Osteoblast (primary cell): ENCODE measurements around the gene RPP25. TPM values are rescaled to one million over a fixed set of nuclear protein-coding genes. Genes with fewer than 3 reads are reported as not detected.
A peak's percentile ranks its signal among the peaks of the same experiment; 100 is the strongest.

Experiments
- DNase-seq: peaks from one replicate; pipeline ENCODE4 v3.0.0; 2011; ENCODE audit warnings: low spot score, mixed read lengths; ENCODE audit not compliant: insufficient read length; ENCODE audit errors: missing footprints
- H2AFZ ChIP-seq: 2 replicates; pipeline ENCODE4 v1.6.0; 2011; ENCODE audit warnings: mild to moderate bottlenecking, low read length
- H3K27ac ChIP-seq: 2 replicates; pipeline ENCODE4 v1.5.1; 2011; ENCODE audit warnings: mild to moderate bottlenecking, low read depth, low read length, moderate library complexity
- H3K27me3 ChIP-seq: 2 replicates; pipeline ENCODE4 v1.6.0; 2012; ENCODE audit warnings: mild to moderate bottlenecking, control low read depth, inconsistent platforms, low read length, moderate library complexity; ENCODE audit not compliant: insufficient read depth
- H3K36me3 ChIP-seq: 2 replicates; pipeline ENCODE4 v1.5.1; 2011; ENCODE audit warnings: mild to moderate bottlenecking, low read length, control low read depth, moderate library complexity; ENCODE audit not compliant: insufficient read depth
- H3K4me1 ChIP-seq: 2 replicates; pipeline ENCODE4 v1.5.1; 2011; ENCODE audit warnings: mild to moderate bottlenecking, low read length, control low read depth, moderate library complexity; ENCODE audit not compliant: insufficient read depth
- H3K4me2 ChIP-seq: 2 replicates; pipeline ENCODE4 v1.6.0; 2011; ENCODE audit warnings: mild to moderate bottlenecking, low read length; ENCODE audit not compliant: insufficient read depth
- H3K4me3 ChIP-seq: fragments of 200-600 bp; sonication (generic); 3 replicates; pipeline ENCODE4 v1.5.1; 2012; ENCODE audit warnings: mild to moderate bottlenecking, low read length, inconsistent platforms; ENCODE audit not compliant: insufficient read depth
- H3K79me2 ChIP-seq: 2 replicates; pipeline ENCODE4 v1.6.0; 2012; ENCODE audit warnings: mild to moderate bottlenecking, low read length, control low read depth, inconsistent platforms; ENCODE audit not compliant: insufficient read depth
- H3K9me3 ChIP-seq: 2 replicates; pipeline ENCODE4 v1.5.1; 2011; ENCODE audit warnings: low read depth, low read length, control low read depth
- H4K20me1 ChIP-seq: 2 replicates; pipeline ENCODE4 v1.6.0; 2012; ENCODE audit warnings: mild to moderate bottlenecking, low read length, control low read depth; ENCODE audit not compliant: insufficient read depth
- total RNA-seq: library from RNA; depleted of rRNA; stranded (reverse); fragments of >200 nt; gene quantifications from 2 replicates; pipeline ENCODE4 v1.2.3, GENCODE V29; 2012
- TF ChIP-seq, protein P1 (sequence below): IDR thresholded peaks from 2 replicates; pipeline ENCODE4 v1.5.1; 2011; ENCODE audit warnings: mild to moderate bottlenecking, low read depth, low read length, moderate library complexity; ENCODE audit errors: extremely low read depth

Gene RPP25
- total RNA-seq, 1 donor = 6.9 TPM

DNA sequence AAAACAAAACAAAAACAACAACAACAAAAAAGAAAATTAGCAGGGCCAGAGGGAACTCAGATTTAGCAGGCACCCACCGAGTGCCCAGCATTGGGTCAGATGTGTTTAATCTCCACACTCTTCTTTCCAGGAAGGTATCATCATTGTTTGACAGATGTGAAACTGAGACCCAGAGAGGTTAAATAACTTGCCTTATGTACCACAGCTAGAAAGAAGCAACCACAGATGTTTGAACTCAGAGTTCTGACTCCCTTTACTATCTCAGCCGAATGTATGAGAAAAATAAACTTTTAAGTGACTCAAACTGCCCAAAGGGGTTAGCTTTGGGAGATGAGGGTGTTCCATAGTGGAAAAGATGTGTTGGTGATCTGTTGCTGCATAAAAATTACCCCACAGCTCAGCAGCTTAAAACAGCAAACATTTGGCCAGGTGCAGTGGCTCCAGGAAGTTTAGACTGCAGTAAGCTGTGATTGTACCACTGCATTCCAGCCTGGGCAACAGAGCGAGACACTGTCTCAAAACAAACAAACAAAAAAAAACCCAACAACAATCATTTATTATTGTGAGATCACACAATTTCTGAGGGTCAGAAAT is 4.5 kb upstream of the RPP25 start:
- H3K4me1 ChIP-seq = peaks cover 21% of the 10 kb centered on the region
- H3K4me2 ChIP-seq = no peak overlapping the region
- H3K27me3 ChIP-seq = peaks cover 49% of the 10 kb centered on the region
- H3K9me3 ChIP-seq = no peaks in the 10 kb centered on the region
- H4K20me1 ChIP-seq = no peaks in the 10 kb centered on the region
- H3K4me3 ChIP-seq = no peak overlapping the region
- H3K36me3 ChIP-seq = no peaks in the 10 kb centered on the region
- TF ChIP-seq, protein P1, sequence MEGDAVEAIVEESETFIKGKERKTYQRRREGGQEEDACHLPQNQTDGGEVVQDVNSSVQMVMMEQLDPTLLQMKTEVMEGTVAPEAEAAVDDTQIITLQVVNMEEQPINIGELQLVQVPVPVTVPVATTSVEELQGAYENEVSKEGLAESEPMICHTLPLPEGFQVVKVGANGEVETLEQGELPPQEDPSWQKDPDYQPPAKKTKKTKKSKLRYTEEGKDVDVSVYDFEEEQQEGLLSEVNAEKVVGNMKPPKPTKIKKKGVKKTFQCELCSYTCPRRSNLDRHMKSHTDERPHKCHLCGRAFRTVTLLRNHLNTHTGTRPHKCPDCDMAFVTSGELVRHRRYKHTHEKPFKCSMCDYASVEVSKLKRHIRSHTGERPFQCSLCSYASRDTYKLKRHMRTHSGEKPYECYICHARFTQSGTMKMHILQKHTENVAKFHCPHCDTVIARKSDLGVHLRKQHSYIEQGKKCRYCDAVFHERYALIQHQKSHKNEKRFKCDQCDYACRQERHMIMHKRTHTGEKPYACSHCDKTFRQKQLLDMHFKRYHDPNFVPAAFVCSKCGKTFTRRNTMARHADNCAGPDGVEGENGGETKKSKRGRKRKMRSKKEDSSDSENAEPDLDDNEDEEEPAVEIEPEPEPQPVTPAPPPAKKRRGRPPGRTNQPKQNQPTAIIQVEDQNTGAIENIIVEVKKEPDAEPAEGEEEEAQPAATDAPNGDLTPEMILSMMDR = no peak
- no peak overlapping the region for H2AFZ ChIP-seq
- H3K27ac ChIP-seq = no peak overlapping the region
- no peaks in the 10 kb centered on the region for H3K79me2 ChIP-seq
- peak; percentile 58 for DNase-seq

DNA sequence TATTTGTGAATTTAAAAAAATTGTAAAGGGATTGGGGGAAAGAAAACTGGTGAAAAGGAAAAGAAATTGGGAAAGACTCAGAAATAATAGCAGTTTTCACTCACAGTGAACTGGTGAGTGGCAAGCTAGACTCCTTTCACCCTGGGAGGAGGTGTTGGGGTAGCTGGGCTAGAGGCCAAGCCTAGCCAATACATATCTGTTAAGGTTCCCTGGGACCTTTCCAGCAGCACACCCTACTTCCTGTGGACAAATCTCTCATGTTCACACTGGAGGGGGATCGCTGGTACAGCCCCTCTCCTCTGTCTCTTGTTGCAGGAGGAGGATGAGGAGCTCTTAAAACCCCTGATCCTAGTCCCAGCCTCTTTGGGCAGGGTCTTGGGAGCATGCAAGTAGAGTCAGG is 3.7 kb upstream of the RPP25 start:
- H3K36me3 ChIP-seq = no peaks in the 10 kb centered on the region
- H3K79me2 ChIP-seq = no peaks in the 10 kb centered on the region
- TF ChIP-seq, protein P1 = no peak
- no peak overlapping the region for H3K4me2 ChIP-seq
- DNase-seq = peak; percentile 66
- H3K4me1 ChIP-seq = peaks cover 21% of the 10 kb centered on the region
- no peaks in the 10 kb centered on the region for H3K9me3 ChIP-seq
- no peak overlapping the region for H2AFZ ChIP-seq
- H3K4me3 ChIP-seq = no peak overlapping the region
- no peaks in the 10 kb centered on the region for H4K20me1 ChIP-seq
- H3K27me3 ChIP-seq = peaks cover 57% of the 10 kb centered on the region
- H3K27ac ChIP-seq = no peak overlapping the region

DNA sequence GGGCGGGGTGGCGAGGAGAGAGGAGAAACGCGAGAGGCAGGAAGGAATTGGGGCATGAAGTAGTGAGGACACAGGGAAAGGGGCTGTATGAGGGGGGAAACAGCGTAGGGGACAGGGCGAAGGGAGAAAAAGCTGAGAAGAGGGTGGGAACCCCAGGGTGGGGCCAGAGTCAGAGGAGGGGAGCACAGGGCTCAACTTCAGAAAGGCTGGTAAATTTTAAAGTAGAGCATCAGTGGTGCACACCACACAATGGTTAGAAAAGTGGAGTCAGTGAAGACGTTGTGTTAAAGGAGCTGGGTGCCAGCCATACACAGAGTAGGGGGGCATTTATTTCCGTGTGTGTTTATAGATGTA is 3.0 kb upstream of the RPP25 start:
- peak; percentile 61 for DNase-seq

DNA sequence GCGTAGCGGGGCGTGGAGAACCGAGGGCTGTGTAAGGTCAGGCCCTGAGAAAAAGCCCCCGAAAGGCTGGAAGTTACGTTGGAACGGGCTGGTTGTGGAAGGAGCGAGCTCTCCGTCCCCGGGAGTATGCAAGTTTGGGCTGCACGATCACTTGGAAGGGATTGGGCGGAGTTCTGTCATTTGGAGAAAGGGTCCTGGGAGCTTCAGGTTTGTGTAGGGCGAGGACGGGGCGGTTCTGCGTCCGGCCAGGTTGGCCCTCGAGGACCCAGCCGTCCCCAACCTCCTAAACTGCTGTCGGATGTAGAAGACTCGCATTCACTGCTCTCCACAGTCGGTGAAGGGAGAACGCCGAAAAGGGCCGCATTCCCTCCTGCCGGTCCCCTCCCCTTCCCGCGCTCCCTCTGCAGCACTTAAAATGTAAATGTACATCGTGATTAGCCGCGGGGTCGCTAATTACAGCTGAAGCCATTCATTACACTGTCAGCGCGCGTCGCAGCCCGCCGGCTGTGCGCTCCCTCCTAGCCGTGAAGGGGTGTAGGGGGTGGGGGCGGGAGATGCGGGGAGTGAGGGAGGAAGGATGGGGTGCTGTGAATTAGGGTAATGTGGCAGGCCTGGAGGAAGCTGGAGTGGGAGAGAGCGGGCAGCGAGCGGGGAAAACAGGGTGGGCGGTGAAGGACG is 2.5 kb upstream of the RPP25 start:
- Histone ChIP-seq H3K4me1 (peaks cover 23% of the 10 kb centered on the region), H3K4me2 (peak overlapping the region; percentile 84), H2AFZ (peak overlapping the region; percentile 89), H3K27me3 (peaks cover 59% of the 10 kb centered on the region), H3K27ac (no peak overlapping the region), H4K20me1 (no peaks in the 10 kb centered on the region), H3K36me3 (no peaks in the 10 kb centered on the region), H3K9me3 (no peaks in the 10 kb centered on the region), H3K4me3 (peak overlapping the region; percentile 73), H3K79me2 (no peaks in the 10 kb centered on the region)
- TF ChIP-seq, protein P1 = no peak
- DNase-seq = peak; percentile 68

More for the DNA sequence above, 3.0 kb upstream of the RPP25 start:
- H3K27ac ChIP-seq = no peak overlapping the region
- H3K4me1 ChIP-seq = peaks cover 20% of the 10 kb centered on the region
- no peak overlapping the region for H3K4me2 ChIP-seq
- H3K9me3 ChIP-seq = no peaks in the 10 kb centered on the region
- no peak overlapping the region for H3K4me3 ChIP-seq
- TF ChIP-seq, protein P1 = no peak
- H3K36me3 ChIP-seq = no peaks in the 10 kb centered on the region
- H3K79me2 ChIP-seq = no peaks in the 10 kb centered on the region
- no peaks in the 10 kb centered on the region for H4K20me1 ChIP-seq
- H2AFZ ChIP-seq = no peak overlapping the region
- peaks cover 59% of the 10 kb centered on the region for H3K27me3 ChIP-seq
